ENCODE results near the gene IGFALS.
"Not testable (repeated sequence)": the region's sequence is repeated elsewhere in the genome, so short reads cannot be mapped to it uniquely, and the experiment has no call there.

Gene IGFALS

DNA sequence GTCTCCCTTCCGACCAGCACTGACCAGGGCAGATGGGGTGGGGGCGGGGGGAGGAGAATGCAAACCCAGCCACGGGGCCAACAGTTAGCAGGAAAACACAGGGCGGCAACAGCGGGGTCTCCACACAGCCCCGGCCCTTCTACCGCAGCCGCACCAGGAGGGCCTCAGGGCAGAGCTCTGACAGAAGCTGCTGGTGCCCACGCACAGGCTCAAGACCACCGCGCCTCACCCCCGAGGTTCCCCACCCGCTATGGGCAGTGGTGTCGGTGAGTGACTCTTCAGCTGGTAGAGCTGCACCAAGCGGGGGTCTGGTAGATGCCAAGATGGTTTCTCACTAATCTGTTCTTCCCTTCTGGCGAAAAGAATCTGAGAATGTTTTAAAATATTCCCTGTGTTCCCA, 17.0 kb upstream of the IGFALS start:
- TF ChIP-seq, protein P1, sequence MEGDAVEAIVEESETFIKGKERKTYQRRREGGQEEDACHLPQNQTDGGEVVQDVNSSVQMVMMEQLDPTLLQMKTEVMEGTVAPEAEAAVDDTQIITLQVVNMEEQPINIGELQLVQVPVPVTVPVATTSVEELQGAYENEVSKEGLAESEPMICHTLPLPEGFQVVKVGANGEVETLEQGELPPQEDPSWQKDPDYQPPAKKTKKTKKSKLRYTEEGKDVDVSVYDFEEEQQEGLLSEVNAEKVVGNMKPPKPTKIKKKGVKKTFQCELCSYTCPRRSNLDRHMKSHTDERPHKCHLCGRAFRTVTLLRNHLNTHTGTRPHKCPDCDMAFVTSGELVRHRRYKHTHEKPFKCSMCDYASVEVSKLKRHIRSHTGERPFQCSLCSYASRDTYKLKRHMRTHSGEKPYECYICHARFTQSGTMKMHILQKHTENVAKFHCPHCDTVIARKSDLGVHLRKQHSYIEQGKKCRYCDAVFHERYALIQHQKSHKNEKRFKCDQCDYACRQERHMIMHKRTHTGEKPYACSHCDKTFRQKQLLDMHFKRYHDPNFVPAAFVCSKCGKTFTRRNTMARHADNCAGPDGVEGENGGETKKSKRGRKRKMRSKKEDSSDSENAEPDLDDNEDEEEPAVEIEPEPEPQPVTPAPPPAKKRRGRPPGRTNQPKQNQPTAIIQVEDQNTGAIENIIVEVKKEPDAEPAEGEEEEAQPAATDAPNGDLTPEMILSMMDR (IDR thresholded peaks at IDR 0.05; ENCODE audit: control extremely low read depth, extremely low read depth, low read depth, missing control alignments), result no peak
- ChIA-PET CTCF (interaction anchor here (0.7 to 1.2 kb wide), 3 partner anchors 10 to 28 kb away, joined by 3 to 5 read pairs (median 4); partner anchors contain the start of genes NUBP2 and SPSB3), POLR2A (no interaction called here)
- no peak for DNase-seq (ENCODE audit: extremely low spot score)

DNA sequence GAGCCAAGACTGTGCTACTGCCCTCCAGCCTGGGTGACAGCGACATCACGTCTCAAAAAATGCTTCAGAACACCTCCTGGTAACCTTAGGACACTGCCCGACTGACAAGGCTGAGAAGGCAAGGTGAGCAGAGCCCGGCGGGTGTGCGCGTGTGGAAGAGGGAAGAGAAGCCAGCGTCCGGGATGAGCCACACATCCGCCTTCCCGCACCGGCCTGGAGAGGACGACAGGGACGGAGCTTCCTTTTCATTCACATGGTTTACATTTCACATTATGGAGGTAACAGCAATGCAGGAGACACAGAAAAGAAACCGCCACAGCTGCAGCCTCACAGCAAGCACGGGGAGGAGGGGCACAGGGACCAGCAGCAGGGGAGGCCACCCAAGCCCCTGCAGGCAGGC, 16.6 kb upstream of the IGFALS start:
- POLR2A ChIA-PET, result no interaction called here
- TF ChIP-seq, protein P1 (IDR thresholded peaks at IDR 0.05; ENCODE audit: control extremely low read depth, extremely low read depth, low read depth, missing control alignments), result no peak
- CTCF ChIA-PET, result interaction anchor here (1.2 kb wide), 1 partner anchor 28 kb away, joined by 5 read pairs; the partner anchor contains the start of genes NUBP2 and SPSB3
- no peak for DNase-seq (ENCODE audit: extremely low spot score)

DNA sequence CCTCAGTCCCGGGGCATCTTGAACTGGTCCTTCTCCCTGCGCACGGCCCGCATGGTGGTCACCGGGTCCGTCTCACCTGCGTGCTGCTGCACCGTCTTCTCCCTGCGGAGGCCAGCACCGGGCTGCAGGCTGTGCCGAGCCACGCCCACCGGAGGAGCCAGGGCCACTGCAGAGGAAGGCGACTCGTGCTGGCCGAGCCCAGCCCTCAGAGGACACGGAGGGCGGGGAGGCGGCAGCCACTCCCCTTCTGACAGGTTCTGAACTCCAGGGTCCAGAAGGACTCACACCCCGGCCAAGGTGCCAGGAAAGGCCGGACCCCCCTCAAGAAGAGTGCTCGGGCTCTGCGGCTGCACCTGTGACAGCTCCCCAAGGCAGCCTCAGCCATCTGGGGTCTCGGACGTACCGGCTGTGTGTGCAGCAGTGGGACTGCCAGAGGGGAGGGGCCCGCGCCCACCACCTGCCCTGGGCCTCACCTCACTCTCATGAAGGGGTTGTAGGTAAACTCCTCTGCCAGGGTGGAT, 15.8 kb upstream of the IGFALS start:
- DNase-seq (ENCODE audit: extremely low spot score), result no peak
- TF ChIP-seq, protein P1 (IDR thresholded peaks at IDR 0.05; ENCODE audit: control extremely low read depth, extremely low read depth, low read depth, missing control alignments), result no peak
- ChIA-PET POLR2A (no interaction called here), CTCF (no interaction called here)

DNA sequence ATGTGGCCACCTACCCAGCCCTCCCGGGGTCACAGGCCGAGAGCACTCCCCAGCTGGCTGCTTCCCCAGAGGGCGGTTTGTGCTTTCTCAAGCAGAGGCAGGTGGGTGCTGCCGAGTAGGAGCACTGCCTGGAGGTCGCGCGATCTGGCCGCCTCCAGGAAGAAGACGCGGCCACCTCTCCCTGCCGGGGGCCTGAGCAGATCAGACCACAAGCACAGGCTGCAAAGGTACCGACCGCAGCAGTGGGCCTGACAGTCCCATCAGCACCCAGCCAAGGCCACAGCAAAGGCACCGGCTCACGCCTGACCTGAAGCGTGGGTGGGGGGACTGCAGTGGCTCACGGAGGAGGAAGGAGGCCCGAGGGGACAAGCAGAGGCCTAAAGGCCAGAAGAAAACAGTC, 15.2 kb upstream of the IGFALS start:
- CTCF ChIA-PET, result no interaction called here
- TF ChIP-seq, protein P1 (IDR thresholded peaks at IDR 0.05; ENCODE audit: control extremely low read depth, extremely low read depth, low read depth, missing control alignments), result no peak
- DNase-seq (ENCODE audit: extremely low spot score), result no peak
- POLR2A ChIA-PET, result no interaction called here

DNA sequence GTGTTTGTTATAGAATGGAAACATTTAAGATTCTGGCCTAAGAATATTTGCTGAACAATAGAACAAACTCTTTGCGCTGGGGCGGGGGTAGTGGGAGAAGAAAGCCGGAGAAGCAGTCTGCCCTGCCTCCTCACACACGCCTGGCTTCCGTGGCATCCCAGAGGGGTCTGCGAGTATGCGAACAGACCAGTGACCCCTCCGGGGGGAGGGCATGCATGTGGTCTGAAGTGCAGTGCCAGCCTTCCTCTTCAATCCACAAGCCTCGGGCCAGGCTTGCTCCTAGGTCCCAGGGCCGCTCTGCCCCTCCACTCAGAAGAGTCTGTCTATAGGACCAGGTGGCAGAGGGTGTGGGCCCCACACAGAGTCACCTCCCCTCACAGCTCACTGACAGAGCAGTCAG, 14.1 kb upstream of the IGFALS start:
- CTCF ChIA-PET, result interaction anchor here (1.4 kb wide), 1 partner anchor 16 kb away, joined by 3 read pairs; no protein-coding TSS in a partner anchor
- no peak for DNase-seq (ENCODE audit: extremely low spot score)
- TF ChIP-seq, protein P1 (IDR thresholded peaks at IDR 0.05; ENCODE audit: control extremely low read depth, extremely low read depth, low read depth, missing control alignments), result no peak
- POLR2A ChIA-PET, result no interaction called here

DNA sequence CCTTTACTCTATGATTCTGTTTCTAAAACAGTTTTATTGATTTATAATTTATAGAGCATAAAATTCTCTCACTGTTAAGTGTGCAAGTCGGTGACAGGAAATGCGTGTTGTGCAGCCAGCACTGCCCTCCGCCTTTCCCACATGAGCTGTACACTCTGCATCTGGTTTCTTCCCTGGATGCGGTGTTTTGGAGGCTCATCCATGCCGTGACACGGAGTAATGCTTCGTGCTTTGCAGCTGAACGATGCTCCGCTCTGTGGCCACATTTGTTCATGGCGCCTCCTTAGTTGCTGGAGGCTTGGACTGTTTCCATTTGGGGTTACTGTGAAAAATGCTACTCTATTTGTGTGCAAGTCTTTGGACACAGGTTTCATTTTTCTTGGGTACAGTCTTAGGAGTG, 7.2 kb upstream of the IGFALS start:
- POLR2A ChIA-PET, result no interaction called here

DNA sequence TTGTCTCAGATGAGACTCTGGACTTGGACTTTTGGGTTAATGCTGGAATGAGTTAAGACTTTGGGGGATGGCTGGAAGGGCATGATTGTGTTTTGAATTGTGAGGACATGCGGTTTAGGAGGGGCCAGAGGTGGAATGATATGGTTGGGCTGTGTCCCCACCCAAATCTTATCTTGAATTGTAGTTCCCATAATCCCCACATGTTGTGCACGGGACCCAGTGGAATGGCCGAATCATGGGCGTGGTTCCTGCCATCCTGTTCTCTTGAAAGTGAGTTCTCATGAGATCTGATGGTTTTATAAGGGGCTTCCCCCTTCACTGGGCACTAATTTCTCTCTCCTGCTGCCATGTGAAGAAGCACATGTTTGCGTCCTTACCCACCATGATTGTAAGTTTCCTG, 5.8 kb upstream of the IGFALS start:
- DNase-seq (ENCODE audit: extremely low spot score); POLR2A ChIA-PET; CTCF ChIA-PET: not testable (repeated sequence)

More for the DNA sequence above, 7.2 kb upstream of the IGFALS start:
- no peak for DNase-seq (ENCODE audit: extremely low spot score)
- CTCF ChIA-PET, result no interaction called here
- TF ChIP-seq, protein P1 (IDR thresholded peaks at IDR 0.05; ENCODE audit: control extremely low read depth, extremely low read depth, low read depth, missing control alignments), result no peak
